Activated naive CD4-positive, alpha-beta T cell treated with anti-CD3 and anti-CD28 coated beads for 36 hours (primary cell): ENCODE measurements around the gene XRCC5. TPM values are rescaled to one million over a fixed set of nuclear protein-coding genes. Genes with fewer than 3 reads are reported as not detected.

ENCODE experiments used
- CTCF ChIA-PET: fragments of 350-600 bp; sonication (Branson Sonifier 250); formaldehyde crosslinking; loops from one replicate; lab custom pipeline; 2021; ENCODE audit warnings: antibody characterized with exemption; lab: Charles Lee
- DNase-seq: peaks from one replicate; pipeline ENCODE4 v3.0.0-alpha.2; 2020
- H3K27ac Mint-ChIP-seq: one replicate; pipeline ENCODE4 v1.8.0; 2021; ENCODE audit warnings: mild to moderate bottlenecking, mixed read lengths
- H3K27me3 Mint-ChIP-seq: one replicate; pipeline ENCODE4 v1.8.0; 2021; ENCODE audit warnings: low read depth, mixed read lengths
- H3K36me3 Mint-ChIP-seq: one replicate; pipeline ENCODE4 v1.8.0; 2021; ENCODE audit warnings: low read depth, mixed read lengths
- H3K4me1 Mint-ChIP-seq: one replicate; pipeline ENCODE4 v1.8.0; 2021; ENCODE audit warnings: low read depth, mixed read lengths
- H3K4me3 Mint-ChIP-seq: one replicate; pipeline ENCODE4 v1.8.0; 2021; ENCODE audit warnings: mild to moderate bottlenecking, moderate library complexity, mixed read lengths
- H3K9me3 Mint-ChIP-seq: one replicate; pipeline ENCODE4 v1.8.0; 2021; ENCODE audit warnings: mixed read lengths
- intact Hi-C: fragments of 100-400 bp; cut with micrococcal nuclease; formaldehyde crosslinking; loops from one replicate; pipeline ENCODE4 v1.15.1; 2023
- total RNA-seq, 2 experiments: library from RNA; stranded (reverse); gene quantifications; one replicate each; pipeline ENCODE4 v1.2.3, GENCODE V29; 2021

XRCC5 gene
- total RNA-seq, 2 experiments from 2014 or later: 486 to 495 TPM

DNA sequence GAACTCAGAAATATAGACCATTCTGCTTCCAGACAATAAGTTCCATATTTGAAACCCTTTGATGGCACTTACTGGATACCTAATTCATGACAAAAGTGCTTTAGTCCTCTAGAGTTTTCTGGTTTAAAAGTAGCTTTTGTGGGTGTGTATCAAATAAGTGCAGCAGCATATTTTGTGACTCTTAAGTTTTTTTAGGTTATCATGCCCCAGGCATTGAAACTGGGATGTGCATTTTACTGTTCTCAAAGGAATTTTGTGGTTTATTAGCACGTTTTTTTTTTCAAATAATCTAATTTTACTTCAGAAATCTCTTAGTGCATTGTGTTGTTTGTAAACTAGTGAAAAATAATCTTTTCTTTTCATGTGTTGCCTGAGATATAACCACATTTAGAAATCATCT, 1.5 kb downstream of the XRCC5 start:
- Mint-ChIP-seq H3K4me1 (peaks cover 56% of the 10 kb centered on the region), H3K36me3 (peaks cover 58% of the 10 kb centered on the region), H3K27me3 (no peaks in the 10 kb centered on the region), H3K9me3 (no peaks in the 10 kb centered on the region), H3K27ac (peak overlapping the region; percentile 99), H3K4me3 (peak overlapping the region; percentile 100)
- DNase-seq: no peak
- intact Hi-C loops: loop anchor here (1.0 kb wide), 5 partner anchors 22 to 556 kb away; no protein-coding TSS in a partner anchor
- CTCF ChIA-PET: interaction anchor here (0.6 to 4.6 kb wide), 25 partner anchors 8 to 301 kb away, joined by 3 to 33 read pairs (median 5); partner anchors contain the start of genes PECR, SMARCAL1 and TMEM169

DNA sequence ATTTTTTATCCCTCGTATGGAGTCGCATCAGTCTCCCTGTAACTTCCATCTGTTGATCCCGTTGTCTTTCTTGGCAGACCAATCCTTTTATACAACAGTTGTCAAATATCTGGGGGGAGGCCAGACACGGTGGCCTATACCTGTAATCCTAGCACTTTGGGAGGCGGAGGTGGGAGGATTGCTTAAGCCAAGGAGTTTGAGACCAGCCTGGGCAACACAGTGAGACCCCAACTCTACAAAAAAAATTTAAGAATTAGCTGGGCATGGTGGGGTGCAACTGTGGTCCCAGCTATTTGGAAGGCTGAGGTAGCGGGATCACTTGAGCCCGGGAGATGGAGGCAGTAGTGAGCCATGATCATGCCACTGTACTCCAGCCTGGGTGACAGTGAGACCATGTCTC, 2.0 kb downstream of the XRCC5 start:
- CTCF ChIA-PET: interaction anchor here (0.6 to 4.6 kb wide), 13 partner anchors 8 to 293 kb away, joined by 3 to 33 read pairs (median 5); no protein-coding TSS in a partner anchor
- Mint-ChIP-seq H3K36me3 (peaks cover 61% of the 10 kb centered on the region), H3K27me3 (no peaks in the 10 kb centered on the region), H3K9me3 (no peaks in the 10 kb centered on the region), H3K4me1 (peaks cover 58% of the 10 kb centered on the region), H3K27ac (peak overlapping the region; percentile 99), H3K4me3 (peak overlapping the region; percentile 100)
- DNase-seq: no peak
- intact Hi-C loops: no loop called here

DNA sequence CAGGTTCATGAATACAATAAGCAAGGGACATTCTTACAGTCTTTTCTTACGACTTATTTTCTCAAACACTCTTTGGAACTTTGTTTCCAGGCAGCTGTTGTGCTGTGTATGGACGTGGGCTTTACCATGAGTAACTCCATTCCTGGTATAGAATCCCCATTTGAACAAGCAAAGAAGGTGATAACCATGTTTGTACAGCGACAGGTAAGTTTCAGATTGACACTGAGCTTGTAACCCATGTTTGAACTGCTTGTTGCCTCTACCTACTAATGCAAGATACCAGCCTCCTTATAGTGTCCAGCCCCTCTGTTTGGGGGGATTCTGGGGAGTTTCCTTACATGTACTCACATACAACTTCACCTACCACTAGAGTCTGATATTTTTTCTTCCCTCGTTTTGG, 3.8 kb downstream of the XRCC5 start:
- peaks cover 74% of the 10 kb centered on the region for H3K4me1 Mint-ChIP-seq
- no peaks in the 10 kb centered on the region for H3K27me3 Mint-ChIP-seq
- peaks cover 74% of the 10 kb centered on the region for H3K36me3 Mint-ChIP-seq
- no peaks in the 10 kb centered on the region for H3K9me3 Mint-ChIP-seq
- intact Hi-C loops: no loop called here
- no peak overlapping the region for H3K4me3 Mint-ChIP-seq
- peak overlapping the region; percentile 99 for H3K27ac Mint-ChIP-seq
- CTCF ChIA-PET: interaction anchor here (1.3 to 2.9 kb wide), 4 partner anchors 10 to 79 kb away, joined by 3 to 18 read pairs (median 11); no protein-coding TSS in a partner anchor
- DNase-seq: no peak

DNA sequence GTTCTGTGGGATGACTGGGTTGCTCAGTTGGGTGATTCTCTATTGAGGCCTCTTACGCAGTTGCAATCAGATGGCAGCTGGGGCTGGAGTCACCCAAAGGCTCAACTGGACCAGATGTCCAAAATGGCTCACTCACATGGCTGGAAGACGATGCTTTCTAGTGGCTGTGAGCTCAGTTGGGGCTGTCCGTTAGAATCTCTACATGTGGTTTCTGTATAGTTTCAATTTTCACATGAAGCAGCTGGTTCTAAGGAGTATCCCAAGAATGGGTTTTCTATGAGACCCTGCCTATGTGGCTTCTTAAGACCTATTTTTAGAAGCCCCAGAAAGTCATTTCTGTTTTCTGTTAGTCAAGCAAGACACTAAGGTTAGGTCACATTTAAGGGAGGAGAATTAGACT, 4.4 kb downstream of the XRCC5 start:
- peaks cover 80% of the 10 kb centered on the region for H3K36me3 Mint-ChIP-seq
- DNase-seq: no peak
- peak overlapping the region; percentile 99 for H3K27ac Mint-ChIP-seq
- peaks cover 78% of the 10 kb centered on the region for H3K4me1 Mint-ChIP-seq
- intact Hi-C loops: no loop called here
- CTCF ChIA-PET: interaction anchor here (1.2 to 2.9 kb wide), 10 partner anchors 9 to 292 kb away, joined by 3 to 18 read pairs (median 8); partner anchors contain the start of genes PECR and TMEM169
- no peaks in the 10 kb centered on the region for H3K9me3 Mint-ChIP-seq
- peak overlapping the region; percentile 7 for H3K4me3 Mint-ChIP-seq
- no peaks in the 10 kb centered on the region for H3K27me3 Mint-ChIP-seq

DNA sequence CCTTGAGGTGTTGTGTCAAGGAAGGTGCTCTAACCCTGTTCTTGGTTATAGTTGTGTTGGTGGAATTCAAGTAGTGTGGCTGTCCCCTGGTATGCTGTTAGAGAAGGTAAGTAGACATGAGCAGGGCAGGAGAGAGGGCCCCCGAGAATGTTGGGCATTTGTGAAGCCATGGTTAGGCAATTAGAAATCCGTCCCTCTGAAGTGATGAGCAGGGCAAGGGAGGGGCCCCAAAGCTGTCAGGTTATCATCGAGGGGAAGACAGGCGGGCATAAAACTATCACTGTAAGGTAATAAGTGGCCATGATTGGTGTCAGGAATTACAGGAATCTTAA, 5.2 kb downstream of the XRCC5 start:
- intact Hi-C loops: loop anchor here (1.0 kb wide), 4 partner anchors 81 to 298 kb away; partner anchors contain the start of gene SMARCAL1
- no peaks in the 10 kb centered on the region for H3K9me3 Mint-ChIP-seq
- H3K4me1 Mint-ChIP-seq: peaks cover 85% of the 10 kb centered on the region
- peak overlapping the region; percentile 89 for H3K4me3 Mint-ChIP-seq
- DNase-seq: no peak
- no peaks in the 10 kb centered on the region for H3K27me3 Mint-ChIP-seq
- H3K36me3 Mint-ChIP-seq: peaks cover 83% of the 10 kb centered on the region
- peak overlapping the region; percentile 99 for H3K27ac Mint-ChIP-seq
- CTCF ChIA-PET: interaction anchor here (0.6 to 2.9 kb wide), 17 partner anchors 9 to 517 kb away, joined by 3 to 18 read pairs (median 4); partner anchors contain the start of genes PECR and TMEM169

DNA sequence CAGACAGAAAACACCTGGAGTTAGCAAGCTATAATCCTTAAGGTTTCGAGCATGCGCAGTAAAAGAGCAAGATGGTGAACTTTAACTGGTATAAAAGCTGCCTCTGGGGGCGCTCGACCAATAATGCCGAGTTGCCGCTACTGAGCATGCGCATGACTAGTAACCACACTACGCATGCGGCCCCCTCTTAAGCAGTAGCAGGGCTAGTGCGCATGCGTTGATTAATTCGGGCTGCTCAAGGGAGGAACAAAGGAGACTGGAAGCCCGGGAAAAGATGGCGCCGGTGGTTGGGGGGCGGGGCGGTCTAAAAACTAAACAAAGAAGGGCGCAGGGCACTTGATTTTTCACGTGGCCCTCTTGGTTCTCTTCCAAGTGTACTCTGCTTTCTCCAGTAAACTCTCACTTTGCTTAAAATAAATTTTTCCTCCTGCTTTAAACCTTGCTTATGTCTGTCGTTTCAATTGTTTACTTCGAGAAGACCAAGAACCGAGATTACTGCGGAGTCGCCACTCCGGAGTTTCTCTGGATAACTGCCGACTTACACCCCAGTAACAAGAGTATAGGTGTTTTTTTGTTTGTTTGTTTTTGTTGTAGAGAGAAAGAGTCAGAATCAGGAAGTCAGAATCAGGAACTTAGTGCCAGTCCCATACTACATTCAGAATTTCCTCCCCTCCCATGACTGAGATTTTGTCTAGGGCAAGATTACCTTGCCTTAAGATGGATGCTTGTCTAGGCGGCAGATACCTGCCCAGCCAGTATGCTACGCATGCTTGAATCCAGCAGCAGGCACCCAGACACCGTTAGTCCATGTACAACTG, 5.8 kb downstream of the XRCC5 start:
- no peaks in the 10 kb centered on the region for H3K27me3 Mint-ChIP-seq
- intact Hi-C loops: loop anchor here (1.0 kb wide), 4 partner anchors 80 to 297 kb away; partner anchors contain the start of gene SMARCAL1
- DNase-seq: peak; percentile 99
- peak overlapping the region; percentile 89 for H3K4me3 Mint-ChIP-seq
- H3K27ac Mint-ChIP-seq: peak overlapping the region; percentile 99
- no peaks in the 10 kb centered on the region for H3K9me3 Mint-ChIP-seq
- H3K4me1 Mint-ChIP-seq: peaks cover 91% of the 10 kb centered on the region
- peaks cover 81% of the 10 kb centered on the region for H3K36me3 Mint-ChIP-seq
- CTCF ChIA-PET: interaction anchor here (0.7 to 2.9 kb wide), 16 partner anchors 8 to 291 kb away, joined by 3 to 18 read pairs (median 4); partner anchors contain the start of genes PECR and TMEM169

DNA sequence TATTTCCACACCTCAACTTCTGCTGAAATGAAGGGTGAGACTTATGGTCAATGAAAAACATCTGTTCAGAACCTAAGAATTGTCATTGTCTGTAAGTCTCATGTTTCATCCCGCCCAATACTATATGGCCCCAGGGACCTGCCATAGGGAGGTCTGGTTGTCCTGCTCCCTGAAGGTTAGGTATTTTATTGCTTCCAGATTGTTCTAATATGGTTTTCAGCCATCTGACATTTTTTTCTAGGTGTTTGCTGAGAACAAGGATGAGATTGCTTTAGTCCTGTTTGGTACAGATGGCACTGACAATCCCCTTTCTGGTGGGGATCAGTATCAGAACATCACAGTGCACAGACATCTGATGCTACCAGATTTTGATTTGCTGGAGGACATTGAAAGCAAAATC, 7.3 kb downstream of the XRCC5 start:
- intact Hi-C loops: no loop called here
- Mint-ChIP-seq H3K27me3 (no peaks in the 10 kb centered on the region), H3K4me3 (peak overlapping the region; percentile 30), H3K36me3 (peaks cover 81% of the 10 kb centered on the region), H3K9me3 (no peaks in the 10 kb centered on the region), H3K27ac (peak overlapping the region; percentile 95), H3K4me1 (peaks cover 93% of the 10 kb centered on the region)
- CTCF ChIA-PET: no interaction called here
- no peak for DNase-seq

DNA sequence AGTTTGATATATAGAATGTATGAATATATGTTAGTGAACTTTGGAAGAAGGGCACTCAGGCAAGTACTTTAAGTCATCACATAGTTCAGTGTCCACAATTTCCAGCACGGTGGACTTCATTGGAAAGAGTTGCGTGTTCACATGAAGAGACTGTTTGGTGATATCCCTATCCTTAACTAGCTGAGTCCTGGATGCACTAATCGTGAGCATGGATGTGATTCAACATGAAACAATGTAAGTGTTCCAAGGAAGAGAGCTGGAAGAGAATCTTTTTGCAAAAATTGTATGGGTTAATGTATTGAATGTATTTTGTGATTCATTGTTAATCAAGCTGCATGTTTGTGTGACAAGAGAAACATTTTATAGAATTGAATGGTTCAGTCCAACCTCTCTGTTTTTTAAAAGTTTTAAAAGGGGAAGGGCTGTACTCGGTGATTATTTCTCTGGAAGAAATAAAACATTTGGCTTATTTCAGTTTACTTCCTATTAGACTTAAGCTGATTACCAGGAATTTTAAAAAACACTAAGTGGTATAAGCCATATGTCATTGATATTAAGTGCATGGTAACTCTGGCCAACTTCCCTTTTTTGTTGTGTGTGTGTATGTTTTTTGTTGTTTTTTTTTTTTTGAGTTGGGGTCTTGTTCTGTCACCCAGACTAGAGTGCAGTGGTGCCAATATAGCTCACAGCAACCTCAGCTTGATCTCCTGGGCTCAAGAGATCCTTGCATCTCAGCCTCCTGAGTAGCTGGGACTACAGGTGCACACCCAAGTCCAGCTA, 8.6 kb downstream of the XRCC5 start:
- CTCF ChIA-PET: interaction anchor here (1.1 to 3.8 kb wide), 2 partner anchors 8 to 24 kb away, joined by 3 to 31 read pairs; partner anchors contain the start of gene XRCC5
- H3K9me3 Mint-ChIP-seq: no peaks in the 10 kb centered on the region
- intact Hi-C loops: no loop called here
- H3K4me1 Mint-ChIP-seq: peaks cover 91% of the 10 kb centered on the region
- no peaks in the 10 kb centered on the region for H3K27me3 Mint-ChIP-seq
- DNase-seq: no peak
- peak overlapping the region; percentile 95 for H3K27ac Mint-ChIP-seq
- H3K4me3 Mint-ChIP-seq: no peak overlapping the region
- H3K36me3 Mint-ChIP-seq: peaks cover 80% of the 10 kb centered on the region

DNA sequence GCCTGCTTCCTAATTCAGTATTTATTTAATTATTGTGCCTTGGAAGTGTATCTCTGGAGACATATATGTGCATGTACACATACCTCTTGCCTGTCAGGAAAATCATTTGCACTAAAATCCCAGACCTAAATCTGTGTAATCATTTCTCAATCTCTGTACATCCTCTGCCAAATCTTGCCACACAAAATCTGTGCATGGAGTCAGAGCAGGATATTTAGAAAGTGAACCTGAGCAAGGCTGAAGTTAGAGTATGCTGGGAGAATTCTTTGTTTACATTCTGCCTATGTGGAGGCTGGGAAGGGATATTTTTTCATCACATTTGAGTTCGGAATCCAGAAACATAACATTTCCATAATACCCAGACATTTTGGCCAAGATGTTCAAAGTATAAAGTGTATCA, 9.3 kb downstream of the XRCC5 start:
- DNase-seq: no peak
- no peak overlapping the region for H3K4me3 Mint-ChIP-seq
- peaks cover 86% of the 10 kb centered on the region for H3K4me1 Mint-ChIP-seq
- H3K27ac Mint-ChIP-seq: peak overlapping the region; percentile 95
- H3K36me3 Mint-ChIP-seq: peaks cover 75% of the 10 kb centered on the region
- no peaks in the 10 kb centered on the region for H3K27me3 Mint-ChIP-seq
- no peaks in the 10 kb centered on the region for H3K9me3 Mint-ChIP-seq
- CTCF ChIA-PET: interaction anchor here (0.6 to 3.8 kb wide), 3 partner anchors 9 to 352 kb away, joined by 3 to 31 read pairs (median 13); partner anchors contain the start of gene XRCC5
- intact Hi-C loops: no loop called here

DNA sequence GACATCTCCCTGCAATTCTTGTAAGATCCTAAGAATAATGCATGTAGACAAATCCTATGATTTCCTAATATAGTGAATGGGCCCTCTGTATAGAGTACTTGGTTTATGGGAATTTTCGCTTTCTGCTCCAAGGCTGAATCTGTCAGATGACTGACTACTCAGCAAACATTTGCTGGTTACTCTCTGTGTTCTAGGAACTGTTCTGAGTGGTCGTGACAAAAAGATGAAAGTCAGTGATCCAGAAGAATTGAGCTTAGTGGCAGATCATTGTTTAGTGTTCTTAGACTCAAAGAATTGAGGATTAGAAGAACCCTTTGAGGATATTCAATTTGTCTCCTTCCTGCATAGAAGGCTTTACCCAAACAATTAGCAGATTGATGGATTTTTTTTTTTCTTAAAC, 10.0 kb downstream of the XRCC5 start:
- intact Hi-C loops: no loop called here
- H3K4me3 Mint-ChIP-seq: no peak overlapping the region
- CTCF ChIA-PET: interaction anchor here (0.6 to 3.8 kb wide), 5 partner anchors 10 to 352 kb away, joined by 3 to 31 read pairs (median 6); partner anchors contain the start of gene XRCC5
- H3K36me3 Mint-ChIP-seq: peaks cover 73% of the 10 kb centered on the region
- DNase-seq: no peak
- H3K9me3 Mint-ChIP-seq: no peaks in the 10 kb centered on the region
- H3K27me3 Mint-ChIP-seq: no peaks in the 10 kb centered on the region
- peak overlapping the region; percentile 95 for H3K27ac Mint-ChIP-seq
- peaks cover 81% of the 10 kb centered on the region for H3K4me1 Mint-ChIP-seq

DNA sequence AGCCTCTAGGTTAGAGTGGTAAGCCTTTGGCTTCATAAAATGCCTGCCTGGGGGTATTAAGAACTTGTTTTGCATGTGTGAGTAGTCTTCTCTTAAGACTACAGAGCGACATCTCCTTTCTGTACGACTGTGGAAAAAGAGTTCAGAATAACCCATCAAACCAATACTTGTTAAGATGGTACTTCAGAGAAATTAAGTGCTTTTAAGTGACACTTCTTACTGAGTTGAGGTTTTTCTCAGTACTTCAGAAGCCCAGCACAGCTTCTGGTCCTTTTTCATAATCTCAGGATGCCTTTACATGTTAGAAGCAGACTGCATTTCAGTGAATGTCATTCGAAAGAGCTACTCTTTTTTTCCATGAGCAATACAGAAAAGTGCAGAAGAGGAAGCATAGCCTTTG, 10.8 kb downstream of the XRCC5 start:
- H3K4me1 Mint-ChIP-seq: peaks cover 79% of the 10 kb centered on the region
- no peaks in the 10 kb centered on the region for H3K9me3 Mint-ChIP-seq
- peak overlapping the region; percentile 95 for H3K27ac Mint-ChIP-seq
- H3K4me3 Mint-ChIP-seq: peak overlapping the region; percentile 33
- DNase-seq: peak; percentile 31
- CTCF ChIA-PET: interaction anchor here (0.7 to 3.8 kb wide), 6 partner anchors 11 to 87 kb away, joined by 3 to 31 read pairs (median 4); partner anchors contain the start of gene XRCC5
- no peaks in the 10 kb centered on the region for H3K27me3 Mint-ChIP-seq
- peaks cover 72% of the 10 kb centered on the region for H3K36me3 Mint-ChIP-seq
- intact Hi-C loops: loop anchor here (1.0 to 2.0 kb wide), 5 partner anchors 12 to 1311 kb away; partner anchors contain the start of gene BARD1
